Epithelial cell of prostate (primary cell): ENCODE results near the gene AQP12B.
"Not testable (repeated sequence)": the region's sequence is repeated elsewhere in the genome, so short reads cannot be mapped to it uniquely, and the experiment has no call there.

Experiments
- DNase-seq: peaks from one replicate; pipeline ENCODE4 v3.0.0-alpha.2; 2011; ENCODE audit warnings: low read depth, low spot score
- H3K27ac ChIP-seq: fragments of 450-650 bp; 2 replicates; pipeline ENCODE4 v1.5.1; 2017; ENCODE audit warnings: mild to moderate bottlenecking

The AQP12B gene

GRCh38 chr2:240682431-240683224 is at the start of gene AQP12B:
TSS of gene AQP12B (minus strand) at chr2:240682885. CDS start at chr2:240682837, 48 bp downstream.
- not testable (repeated sequence) for DNase-seq, H3K27ac ChIP-seq

- H3K27ac ChIP-seq = no peak overlapping the region
- DNase-seq = no peak
These were observed 49.5 kb upstream of the AQP12B start for GRCh38 chr2:240732184-240732583.

GRCh38 chr2:240731178-240731545 is 48.5 kb upstream of the AQP12B start:
- no peak overlapping the region for H3K27ac ChIP-seq
- DNase-seq = no peak

GRCh38 chr2:240730501-240731177 is 48.0 kb upstream of the AQP12B start:
- no peak for DNase-seq

GRCh38 chr2:240728827-240729226 is 46.1 kb upstream of the AQP12B start:
- no peak for DNase-seq

More at GRCh38 chr2:240730501-240731177, 48.0 kb upstream of the AQP12B start:
- H3K27ac ChIP-seq = no peak overlapping the region

GRCh38 chr2:240728361-240728760 is 45.7 kb upstream of the AQP12B start:
- H3K27ac ChIP-seq = no peak overlapping the region
- no peak for DNase-seq

More at GRCh38 chr2:240728827-240729226, 46.1 kb upstream of the AQP12B start:
- no peak overlapping the region for H3K27ac ChIP-seq

GRCh38 chr2:240727913-240728312 is 45.2 kb upstream of the AQP12B start:
- H3K27ac ChIP-seq = no peak overlapping the region
- no peak for DNase-seq

GRCh38 chr2:240727439-240727838 is 44.8 kb upstream of the AQP12B start:
- no peak for DNase-seq
- H3K27ac ChIP-seq = no peak overlapping the region

GRCh38 chr2:240726876-240727275 is 44.2 kb upstream of the AQP12B start:
- no peak for DNase-seq
- H3K27ac ChIP-seq = no peak overlapping the region

- DNase-seq = no peak
These were observed 43.0 kb upstream of the AQP12B start for GRCh38 chr2:240725671-240726070.

GRCh38 chr2:240725266-240725665 is 42.6 kb upstream of the AQP12B start:
- H3K27ac ChIP-seq = no peak overlapping the region
- DNase-seq = no peak

More at GRCh38 chr2:240725671-240726070, 43.0 kb upstream of the AQP12B start:
- no peak overlapping the region for H3K27ac ChIP-seq

- no peak for DNase-seq
- no peak overlapping the region for H3K27ac ChIP-seq
These were observed 41.7 kb upstream of the AQP12B start for GRCh38 chr2:240724431-240724830.

GRCh38 chr2:240723851-240724250 is 41.2 kb upstream of the AQP12B start:
- no peak overlapping the region for H3K27ac ChIP-seq
- no peak for DNase-seq

- no peak overlapping the region for H3K27ac ChIP-seq
These were observed 40.4 kb upstream of the AQP12B start for GRCh38 chr2:240722796-240723735.

GRCh38 chr2:240722376-240722775 is 39.7 kb upstream of the AQP12B start:
- no peak overlapping the region for H3K27ac ChIP-seq
- no peak for DNase-seq

More at GRCh38 chr2:240722796-240723735, 40.4 kb upstream of the AQP12B start:
- DNase-seq = no peak

- H3K27ac ChIP-seq = no peak overlapping the region
- no peak for DNase-seq
These were observed 39.0 kb upstream of the AQP12B start for GRCh38 chr2:240721596-240722180.

- no peak for DNase-seq
- H3K27ac ChIP-seq = no peak overlapping the region
These were observed 38.3 kb upstream of the AQP12B start for GRCh38 chr2:240720686-240721595.

GRCh38 chr2:240719676-240720545 is 37.2 kb upstream of the AQP12B start:
- no peak overlapping the region for H3K27ac ChIP-seq
- no peak for DNase-seq
